HEK293 (cell line): Measurements from ENCODE around the gene TBP.

Experiments
- CTCF ChIA-PET: fragments of 350-600 bp; formaldehyde crosslinking; extraction: SDS; loops from one replicate; lab custom pipeline; 2021; ENCODE audit warnings: antibody characterized with exemption; lab: Yijun Ruan, JAX
- POLR2A ChIA-PET: fragments of 300-600 bp; formaldehyde crosslinking; extraction: SDS; loops from one replicate; lab custom pipeline; 2020; ENCODE audit warnings: antibody characterized with exemption, inconsistent platforms; lab: Yijun Ruan, JAX
- H3K27ac ChIP-seq: fragments of 200-500 bp; sonication (Bioruptor generic); 2 replicates; pipeline ENCODE4 v1.5.1; 2014; ENCODE audit warnings: low read depth, low read length, control low read depth, inconsistent platforms; ENCODE audit errors: extremely low read depth
- H3K36me3 ChIP-seq, 2 experiments: fragments of 200-500 bp in 1 of 2; sonication (Bioruptor generic) in 1 of 2; 1 replicate in 1 of 2; 2 replicates in 1 of 2; pipeline ENCODE4 v1.5.1; 2014 to 2017; ENCODE audit warnings: inconsistent platforms in 2 of 2, low read length in 2 of 2; ENCODE audit not compliant: control insufficient read depth in 2 of 2, insufficient read depth in 1 of 2
- H3K4me1 ChIP-seq: fragments of 200-500 bp; sonication (Bioruptor generic); 2 replicates; pipeline ENCODE4 v1.5.1; 2014; ENCODE audit warnings: mild to moderate bottlenecking, low read length, inconsistent platforms; ENCODE audit not compliant: control insufficient read depth, insufficient read depth
- H3K4me3 ChIP-seq: 2 replicates; pipeline ENCODE4 v1.5.1; 2011; ENCODE audit warnings: low read depth, mild to moderate bottlenecking, control low read depth, low read length, moderate library complexity
- H3K9me3 ChIP-seq: fragments of 200-500 bp; sonication (Bioruptor generic); 2 replicates; pipeline ENCODE4 v1.5.1; 2014; ENCODE audit warnings: low read depth, low read length, inconsistent platforms; ENCODE audit not compliant: control insufficient read depth, insufficient read depth
- BCL11B ChIP-seq: fragments of 450-650 bp; formaldehyde crosslinking; IDR thresholded peaks from 2 replicates; pipeline ENCODE4 v1.5.1; 2016; ENCODE audit warnings: low read depth, missing biosample characterization, missing genetic modification characterization
- OSR2 ChIP-seq: fragments of 450-650 bp; formaldehyde crosslinking; IDR thresholded peaks from 2 replicates; pipeline ENCODE4 v1.5.1; 2016; ENCODE audit warnings: missing biosample characterization, missing genetic modification characterization
- PRDM1 ChIP-seq: fragments of 450-650 bp; formaldehyde crosslinking; IDR thresholded peaks from 2 replicates; pipeline ENCODE4; 2016; ENCODE audit warnings: missing biosample characterization, missing genetic modification characterization
- SALL2 ChIP-seq: fragments of 450-650 bp; formaldehyde crosslinking; IDR thresholded peaks from 2 replicates; pipeline ENCODE4 v1.5.0; 2017; ENCODE audit warnings: missing biosample characterization, mild to moderate bottlenecking, missing genetic modification characterization, borderline replicate concordance
- TCF7L2 ChIP-seq: IDR thresholded peaks from 2 replicates; pipeline ENCODE4 v1.6.1; 2011; ENCODE audit warnings: low read depth, mild to moderate bottlenecking, inconsistent platforms, low read length, moderate library complexity, borderline replicate concordance
- YY2 ChIP-seq: fragments of 450-650 bp; formaldehyde crosslinking; IDR thresholded peaks from 2 replicates; pipeline ENCODE4 v1.5.1; 2016; ENCODE audit warnings: missing biosample characterization, missing genetic modification characterization
- ZBTB8A ChIP-seq: fragments of 450-650 bp; formaldehyde crosslinking; IDR thresholded peaks from 2 replicates; pipeline ENCODE4 v1.5.1; 2016; ENCODE audit warnings: missing biosample characterization, missing genetic modification characterization
- ZFP41 ChIP-seq: fragments of 450-650 bp; formaldehyde crosslinking; IDR thresholded peaks from 2 replicates; pipeline ENCODE4 v1.5.1; 2016; ENCODE audit warnings: missing biosample characterization, missing genetic modification characterization, borderline replicate concordance
- ZNF140 ChIP-seq: fragments of 450-650 bp; formaldehyde crosslinking; IDR thresholded peaks from 2 replicates; pipeline ENCODE4 v1.5.1; 2016; ENCODE audit warnings: missing biosample characterization, missing genetic modification characterization
- ZNF23 ChIP-seq: fragments of 450-650 bp; formaldehyde crosslinking; IDR thresholded peaks from 2 replicates; pipeline ENCODE4 v1.5.1; 2016; ENCODE audit warnings: missing biosample characterization, missing genetic modification characterization, borderline replicate concordance
- ZNF366 ChIP-seq: fragments of 450-650 bp; formaldehyde crosslinking; conservative IDR thresholded peaks from 2 replicates; pipeline ENCODE4 v1.5.1; 2016; ENCODE audit warnings: missing biosample characterization, missing genetic modification characterization
- ZNF514 ChIP-seq: fragments of 450-650 bp; formaldehyde crosslinking; IDR thresholded peaks from 2 replicates; pipeline ENCODE4 v1.5.1; 2016; ENCODE audit warnings: missing biosample characterization, missing genetic modification characterization
- ZNF571 ChIP-seq: fragments of 450-650 bp; formaldehyde crosslinking; IDR thresholded peaks from 2 replicates; pipeline ENCODE4 v1.5.0; 2017; ENCODE audit warnings: missing biosample characterization, missing genetic modification characterization
- ZNF610 ChIP-seq: fragments of 450-650 bp; formaldehyde crosslinking; IDR thresholded peaks from 2 replicates; pipeline ENCODE4 v1.5.1; 2016; ENCODE audit warnings: missing biosample characterization, missing genetic modification characterization, borderline replicate concordance
- ZNF76 ChIP-seq: fragments of 450-650 bp; formaldehyde crosslinking; IDR thresholded peaks from 2 replicates; pipeline ENCODE4; 2016; ENCODE audit warnings: low read depth, missing biosample characterization, missing genetic modification characterization, borderline replicate concordance
- ZNF768 ChIP-seq: fragments of 450-650 bp; formaldehyde crosslinking; IDR thresholded peaks from 2 replicates; pipeline ENCODE4 v1.5.1; 2018; ENCODE audit warnings: missing biosample characterization, mild to moderate bottlenecking, missing genetic modification characterization
- ZNF776 ChIP-seq: fragments of 450-650 bp; formaldehyde crosslinking; IDR thresholded peaks from 2 replicates; pipeline ENCODE4 v1.5.0; 2017; ENCODE audit warnings: missing biosample characterization, missing genetic modification characterization, borderline replicate concordance
- ZNF777 ChIP-seq: fragments of 450-650 bp; formaldehyde crosslinking; IDR thresholded peaks from 2 replicates; pipeline ENCODE4 v1.5.1; 2017; ENCODE audit warnings: missing biosample characterization, missing genetic modification characterization, borderline replicate concordance
- ZSCAN16 ChIP-seq: fragments of 450-650 bp; formaldehyde crosslinking; IDR thresholded peaks from 2 replicates; pipeline ENCODE4 v1.5.1; 2016; ENCODE audit warnings: missing biosample characterization, missing genetic modification characterization
- TF ChIP-seq, protein P1 (sequence below): fragments of 450-650 bp; IDR thresholded peaks from 2 replicates; pipeline ENCODE4 v1.5.1; 2018; ENCODE audit warnings: missing biosample characterization, mild to moderate bottlenecking, missing genetic modification characterization
- TF ChIP-seq, protein P2 (sequence below): fragments of 450-650 bp; formaldehyde crosslinking; IDR thresholded peaks from 2 replicates; pipeline ENCODE4 v1.5.0; 2017; ENCODE audit warnings: missing biosample characterization, missing genetic modification characterization, borderline replicate concordance
- TF ChIP-seq, protein P3 (sequence below): fragments of 450-650 bp; formaldehyde crosslinking; IDR thresholded peaks from 2 replicates; pipeline ENCODE4 v1.5.1; 2017; ENCODE audit warnings: missing biosample characterization, missing genetic modification characterization

The TBP gene

DNA sequence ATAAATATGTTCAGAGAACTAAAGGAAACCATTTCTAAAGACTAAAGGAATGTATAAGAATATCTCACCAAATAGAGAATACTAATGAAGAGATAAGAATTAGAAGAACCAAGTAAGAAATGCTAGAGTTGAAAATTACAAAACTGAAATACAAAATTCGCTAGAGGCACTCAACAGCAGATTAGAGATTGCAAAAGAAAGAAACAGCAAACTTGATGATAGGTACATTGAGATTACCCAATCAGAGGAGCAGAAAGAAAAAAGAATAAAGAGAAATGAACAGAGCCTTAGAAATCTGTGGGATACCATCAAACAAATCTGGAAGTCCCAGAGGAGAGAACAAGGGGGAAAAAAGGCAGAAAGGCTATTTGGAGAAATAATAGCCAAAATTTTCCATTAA, 36.6 kb downstream of the TBP start (continued):
- TF ChIP-seq, protein P1, sequence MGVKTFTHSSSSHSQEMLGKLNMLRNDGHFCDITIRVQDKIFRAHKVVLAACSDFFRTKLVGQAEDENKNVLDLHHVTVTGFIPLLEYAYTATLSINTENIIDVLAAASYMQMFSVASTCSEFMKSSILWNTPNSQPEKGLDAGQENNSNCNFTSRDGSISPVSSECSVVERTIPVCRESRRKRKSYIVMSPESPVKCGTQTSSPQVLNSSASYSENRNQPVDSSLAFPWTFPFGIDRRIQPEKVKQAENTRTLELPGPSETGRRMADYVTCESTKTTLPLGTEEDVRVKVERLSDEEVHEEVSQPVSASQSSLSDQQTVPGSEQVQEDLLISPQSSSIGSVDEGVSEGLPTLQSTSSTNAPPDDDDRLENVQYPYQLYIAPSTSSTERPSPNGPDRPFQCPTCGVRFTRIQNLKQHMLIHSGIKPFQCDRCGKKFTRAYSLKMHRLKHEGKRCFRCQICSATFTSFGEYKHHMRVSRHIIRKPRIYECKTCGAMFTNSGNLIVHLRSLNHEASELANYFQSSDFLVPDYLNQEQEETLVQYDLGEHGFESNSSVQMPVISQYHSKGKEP (tag by site-specific recombination), result no peak
- no peak for TF ChIP-seq OSR2 (tag by site-specific recombination)
- no peak for TF ChIP-seq ZNF571
- TF ChIP-seq ZNF776 (tag by site-specific recombination), result no peak
- TF ChIP-seq, protein P2, sequence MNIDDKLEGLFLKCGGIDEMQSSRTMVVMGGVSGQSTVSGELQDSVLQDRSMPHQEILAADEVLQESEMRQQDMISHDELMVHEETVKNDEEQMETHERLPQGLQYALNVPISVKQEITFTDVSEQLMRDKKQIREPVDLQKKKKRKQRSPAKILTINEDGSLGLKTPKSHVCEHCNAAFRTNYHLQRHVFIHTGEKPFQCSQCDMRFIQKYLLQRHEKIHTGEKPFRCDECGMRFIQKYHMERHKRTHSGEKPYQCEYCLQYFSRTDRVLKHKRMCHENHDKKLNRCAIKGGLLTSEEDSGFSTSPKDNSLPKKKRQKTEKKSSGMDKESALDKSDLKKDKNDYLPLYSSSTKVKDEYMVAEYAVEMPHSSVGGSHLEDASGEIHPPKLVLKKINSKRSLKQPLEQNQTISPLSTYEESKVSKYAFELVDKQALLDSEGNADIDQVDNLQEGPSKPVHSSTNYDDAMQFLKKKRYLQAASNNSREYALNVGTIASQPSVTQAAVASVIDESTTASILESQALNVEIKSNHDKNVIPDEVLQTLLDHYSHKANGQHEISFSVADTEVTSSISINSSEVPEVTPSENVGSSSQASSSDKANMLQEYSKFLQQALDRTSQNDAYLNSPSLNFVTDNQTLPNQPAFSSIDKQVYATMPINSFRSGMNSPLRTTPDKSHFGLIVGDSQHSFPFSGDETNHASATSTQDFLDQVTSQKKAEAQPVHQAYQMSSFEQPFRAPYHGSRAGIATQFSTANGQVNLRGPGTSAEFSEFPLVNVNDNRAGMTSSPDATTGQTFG (tag by site-specific recombination), result no peak
- no peak for TF ChIP-seq ZNF768 (tag by site-specific recombination)
- TF ChIP-seq TCF7L2, result no peak

DNA sequence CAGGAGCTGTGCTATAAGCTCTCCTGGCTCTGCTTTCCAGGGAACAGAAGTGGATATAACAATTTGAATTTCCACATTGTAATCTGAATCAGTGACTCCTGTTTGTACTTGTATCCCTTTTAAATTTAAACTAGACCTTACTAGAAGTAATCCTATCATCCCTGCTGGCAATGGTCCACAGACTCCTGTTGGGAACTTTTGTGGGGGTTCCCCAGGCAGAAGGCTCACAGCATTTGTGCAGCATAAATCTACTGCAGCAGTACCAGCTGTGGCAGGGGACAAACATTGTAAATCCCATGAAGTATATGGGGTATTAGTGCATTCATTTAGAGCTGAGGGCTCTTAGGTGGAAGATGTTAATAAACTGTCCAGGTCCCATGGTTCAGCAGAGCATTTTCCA, 42.3 kb downstream of the TBP start:
- H3K27ac ChIP-seq, result no peak overlapping the region
- H3K4me3 ChIP-seq, result no peak overlapping the region
- ChIA-PET CTCF (no interaction called here), POLR2A (no interaction called here)
- no peaks in the 10 kb centered on the region for H3K9me3 ChIP-seq
- H3K4me1 ChIP-seq, result no peaks in the 10 kb centered on the region
- no peaks in the 10 kb centered on the region for H3K36me3 ChIP-seq
- TF ChIP-seq ZNF777 (tag by site-specific recombination) (no peak), ZFP41 (tag by site-specific recombination) (no peak), ZSCAN16 (tag by site-specific recombination) (no peak), SALL2 (no peak), ZNF514 (tag by site-specific recombination) (no peak), ZNF76 (tag by site-specific recombination) (no peak)
- TF ChIP-seq, protein P3, sequence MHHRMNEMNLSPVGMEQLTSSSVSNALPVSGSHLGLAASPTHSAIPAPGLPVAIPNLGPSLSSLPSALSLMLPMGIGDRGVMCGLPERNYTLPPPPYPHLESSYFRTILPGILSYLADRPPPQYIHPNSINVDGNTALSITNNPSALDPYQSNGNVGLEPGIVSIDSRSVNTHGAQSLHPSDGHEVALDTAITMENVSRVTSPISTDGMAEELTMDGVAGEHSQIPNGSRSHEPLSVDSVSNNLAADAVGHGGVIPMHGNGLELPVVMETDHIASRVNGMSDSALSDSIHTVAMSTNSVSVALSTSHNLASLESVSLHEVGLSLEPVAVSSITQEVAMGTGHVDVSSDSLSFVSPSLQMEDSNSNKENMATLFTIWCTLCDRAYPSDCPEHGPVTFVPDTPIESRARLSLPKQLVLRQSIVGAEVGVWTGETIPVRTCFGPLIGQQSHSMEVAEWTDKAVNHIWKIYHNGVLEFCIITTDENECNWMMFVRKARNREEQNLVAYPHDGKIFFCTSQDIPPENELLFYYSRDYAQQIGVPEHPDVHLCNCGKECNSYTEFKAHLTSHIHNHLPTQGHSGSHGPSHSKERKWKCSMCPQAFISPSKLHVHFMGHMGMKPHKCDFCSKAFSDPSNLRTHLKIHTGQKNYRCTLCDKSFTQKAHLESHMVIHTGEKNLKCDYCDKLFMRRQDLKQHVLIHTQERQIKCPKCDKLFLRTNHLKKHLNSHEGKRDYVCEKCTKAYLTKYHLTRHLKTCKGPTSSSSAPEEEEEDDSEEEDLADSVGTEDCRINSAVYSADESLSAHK (tag by site-specific recombination), result no peak
- TF ChIP-seq, protein P1 (tag by site-specific recombination), result no peak

DNA sequence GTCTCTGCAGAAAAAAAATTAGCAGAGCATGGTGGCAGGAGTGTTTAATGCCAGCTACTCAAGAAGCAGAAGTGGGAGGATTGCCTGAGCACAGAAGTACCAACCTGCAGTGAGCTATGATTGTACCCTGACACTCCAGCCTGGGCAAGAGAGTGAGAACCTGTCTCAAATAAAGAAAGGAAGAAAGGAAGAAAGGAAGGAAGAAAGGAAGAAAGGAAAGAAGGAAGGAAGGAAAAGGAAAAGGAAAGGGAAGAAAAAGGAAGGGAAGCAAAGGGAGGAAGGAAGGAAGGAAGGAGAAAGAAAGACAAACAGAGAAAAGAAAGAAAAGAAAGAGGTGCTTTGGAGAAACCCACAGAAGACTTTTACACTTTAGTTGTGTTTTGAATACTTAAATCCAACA, 43.1 kb downstream of the TBP start:
- H3K9me3 ChIP-seq, result no peaks in the 10 kb centered on the region
- TF ChIP-seq ZNF610 (tag by site-specific recombination), result no peak
- TF ChIP-seq YY2 (tag by site-specific recombination), result no peak
- TF ChIP-seq TCF7L2, result no peak
- TF ChIP-seq PRDM1, result peak; percentile 86
- no peak for TF ChIP-seq ZNF140 (tag by site-specific recombination)
- TF ChIP-seq ZNF366 (tag by site-specific recombination), result peak; percentile 89
- TF ChIP-seq BCL11B (tag by site-specific recombination), result no peak
- no peak for TF ChIP-seq ZNF23 (tag by site-specific recombination)
- no peak for TF ChIP-seq ZBTB8A (tag by site-specific recombination)
- TF ChIP-seq SALL2, result no peak
- TF ChIP-seq, all 188 proteins: peak for 2
- no peak overlapping the region for H3K27ac ChIP-seq
- ChIA-PET POLR2A (no interaction called here), CTCF (no interaction called here)
- H3K4me1 ChIP-seq, result no peaks in the 10 kb centered on the region
- no peaks in the 10 kb centered on the region for H3K36me3 ChIP-seq
- H3K4me3 ChIP-seq, result no peak overlapping the region
